SHP77 (cell line): ENCODE results near the gene UTP14C.
"Not testable (repeated sequence)": the region's sequence is repeated elsewhere in the genome, so short reads cannot be mapped to it uniquely, and the experiment has no call there.

ENCODE experiments used
- DNase-seq, 2 experiments: peaks; one replicate each; lab custom pipeline; 2025; lab: John Stamatoyannopoulos, UW

UTP14C gene

GRCh38 chr13:52002361-52002760 lies 22.1 kb upstream of the UTP14C start:
- DNase-seq = no peak

DNA sequence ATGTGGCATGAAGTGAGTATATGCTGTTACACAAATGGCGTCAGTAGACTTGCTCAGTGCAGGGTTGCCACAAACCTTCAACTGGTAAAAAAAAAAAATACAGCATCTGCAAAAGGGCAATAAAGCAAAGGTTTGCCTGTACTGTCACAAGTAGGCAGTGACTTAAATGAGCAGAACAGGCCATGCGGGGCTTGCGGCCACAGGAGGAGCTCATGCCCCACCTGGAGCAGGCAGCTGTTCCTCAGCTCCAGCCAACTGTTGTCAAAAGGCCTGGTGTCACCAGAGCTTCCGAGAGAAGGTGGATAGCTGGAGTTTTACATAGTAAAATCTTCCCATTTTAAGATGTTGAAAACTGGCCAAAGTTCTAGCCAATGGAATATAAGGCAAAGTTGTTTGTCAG lies 20.9 kb upstream of the UTP14C start:
- peak in 1 of 2 experiments; percentile 1 for DNase-seq

- DNase-seq = no peak
Measured at GRCh38 chr13:52004511-52005170, 19.9 kb upstream of the UTP14C start.

DNA sequence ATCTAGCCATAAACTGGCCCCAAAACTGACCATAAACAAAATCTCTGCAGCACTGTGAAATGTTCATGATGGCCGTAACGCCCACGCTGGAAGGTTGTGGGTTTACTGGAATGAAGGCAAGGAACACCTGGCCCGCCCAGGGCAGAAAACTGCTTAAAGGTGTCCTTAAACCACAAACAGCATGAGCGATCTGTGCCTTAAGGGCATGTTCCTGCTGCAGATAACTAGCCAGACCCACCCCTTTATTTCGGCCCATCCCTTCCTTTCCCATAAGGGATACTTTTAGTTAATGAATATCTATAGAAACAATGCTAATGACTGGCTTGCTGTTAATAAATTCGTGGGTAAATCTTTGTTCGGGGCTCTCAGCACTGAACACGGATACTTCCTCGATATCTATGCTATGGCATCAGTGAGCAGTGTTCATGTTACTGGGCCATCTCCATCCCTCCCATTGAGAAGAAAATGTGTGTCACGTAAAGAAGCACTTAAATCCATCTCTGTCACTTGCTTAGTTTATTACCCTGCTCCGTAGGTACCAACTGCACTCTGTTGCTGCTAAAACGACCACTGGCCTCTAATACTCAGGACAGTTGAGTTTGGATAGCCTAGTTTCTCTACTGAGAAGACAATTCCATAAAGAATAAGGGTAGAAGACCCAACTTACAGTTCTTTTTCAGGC lies 18.5 kb upstream of the UTP14C start:
- no peak for DNase-seq

GRCh38 chr13:52006523-52007245 lies 17.8 kb upstream of the UTP14C start:
- DNase-seq = no peak

- DNase-seq = no peak
Measured at GRCh38 chr13:52009946-52010345, 14.5 kb upstream of the UTP14C start.

DNA sequence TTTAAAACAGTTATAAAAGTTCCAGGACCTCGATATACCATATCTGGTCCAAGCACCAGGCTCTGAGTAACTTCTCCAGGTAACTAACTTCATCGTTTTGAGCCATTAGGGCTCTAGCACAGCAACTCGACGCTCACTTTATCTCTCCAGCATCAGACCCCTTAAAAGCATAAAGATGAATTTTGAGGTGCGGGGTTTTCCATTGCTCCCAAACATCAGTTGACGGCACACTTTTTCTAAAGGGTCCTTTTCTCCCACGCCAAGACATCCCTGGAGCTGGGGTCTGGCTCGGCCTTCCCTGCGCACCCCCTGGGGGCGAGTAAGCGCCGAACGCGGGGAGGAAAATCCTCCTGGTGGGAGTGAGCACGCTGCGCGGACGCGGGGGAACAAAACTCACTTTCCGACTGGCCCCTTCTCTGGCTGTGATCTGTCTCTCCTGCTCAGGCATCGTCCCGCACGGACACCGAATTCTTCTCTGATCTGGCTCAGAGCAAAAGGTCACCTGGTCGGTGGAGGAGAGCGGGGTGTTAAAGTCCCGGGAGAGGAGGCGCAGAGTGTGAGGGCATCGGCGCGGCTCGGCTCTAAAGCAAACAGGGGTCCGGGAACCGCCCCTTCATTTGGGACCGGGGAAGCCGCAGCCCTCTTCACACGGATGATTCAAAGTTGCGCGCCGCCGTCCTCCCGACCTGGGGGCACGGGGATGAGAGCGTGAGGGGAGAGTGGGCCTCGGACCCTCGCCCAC lies 13.4 kb upstream of the UTP14C start, which contains the start of gene ATP7B:
Gene ATP7B, minus strand, starts transcription at position 561 of the 742 bp plus-strand sequence. Its CDS starts 113 bp downstream, at position 448.
- no peak for DNase-seq

GRCh38 chr13:52011632-52012511 lies 12.6 kb upstream of the UTP14C start, which contains the start of gene ALG11:
Gene ALG11, plus strand, starts transcription at chr13:52012398. Its CDS starts 21 bp downstream, at chr13:52012419.
- peak; percentile 92 to 93 for DNase-seq

GRCh38 chr13:52012512-52012836 lies 12.0 kb upstream of the UTP14C start:
- no peak for DNase-seq

DNA sequence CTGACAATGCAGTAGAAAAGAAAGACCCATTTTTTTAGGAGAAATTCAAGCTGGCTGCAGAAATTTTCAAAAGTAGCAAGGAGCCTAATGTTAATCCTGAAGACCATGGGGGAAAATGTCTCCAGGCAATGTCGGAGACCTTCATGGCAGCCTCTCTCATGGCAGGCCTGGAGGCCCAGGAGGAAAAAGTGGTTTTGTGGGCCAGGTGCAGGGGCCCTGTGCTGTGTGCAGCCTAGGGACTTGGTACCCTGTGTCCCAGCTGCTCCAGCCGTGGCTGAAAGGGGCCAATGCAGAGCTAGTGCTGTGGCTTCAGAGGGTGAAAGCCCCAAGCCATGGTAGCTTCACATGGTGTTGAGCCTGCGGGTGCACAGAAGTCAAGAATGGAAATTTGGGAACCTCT lies 8.2 kb upstream of the UTP14C start:
- DNase-seq = no peak

GRCh38 chr13:52020191-52020590 lies 4.3 kb upstream of the UTP14C start:
- no peak for DNase-seq

GRCh38 chr13:52022356-52022755 lies 2.1 kb upstream of the UTP14C start:
- no peak for DNase-seq

DNA sequence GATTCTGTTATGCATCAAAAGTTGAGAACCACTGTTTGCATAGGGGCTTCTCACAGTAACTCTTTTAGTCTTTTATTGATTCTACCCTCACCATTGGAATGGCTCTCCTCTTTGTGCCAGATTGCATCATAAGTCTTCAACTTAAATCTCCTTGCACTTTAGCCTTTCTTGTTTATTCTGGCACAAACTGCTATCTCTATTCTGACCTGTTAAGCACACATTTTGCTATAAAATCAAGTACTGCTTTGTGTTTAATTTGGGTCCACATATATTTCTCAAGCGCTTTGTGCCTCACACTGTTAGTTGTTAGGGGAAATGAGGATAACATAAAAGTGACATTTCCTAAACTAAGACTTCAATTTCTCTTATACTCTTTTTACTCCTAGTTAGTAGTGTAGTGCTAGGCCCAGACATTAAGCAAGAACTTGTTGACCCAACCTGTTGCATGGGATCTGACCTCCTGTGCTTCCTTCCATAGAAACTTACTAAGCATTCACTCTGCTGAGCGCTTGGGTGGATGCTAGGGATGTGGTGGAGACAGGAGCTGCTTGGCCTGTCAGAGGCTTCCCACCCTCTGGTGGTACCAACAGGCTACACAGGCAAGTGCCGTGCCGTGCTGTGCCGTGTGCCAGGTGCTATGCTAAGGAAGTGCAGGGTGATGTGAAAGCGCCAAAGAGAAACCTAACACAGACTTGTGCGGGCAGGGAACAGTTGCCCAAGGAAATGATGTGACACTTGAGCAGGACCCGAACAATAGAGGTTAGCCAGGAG lies 1.2 kb downstream of the UTP14C start:
- no peak for DNase-seq

DNA sequence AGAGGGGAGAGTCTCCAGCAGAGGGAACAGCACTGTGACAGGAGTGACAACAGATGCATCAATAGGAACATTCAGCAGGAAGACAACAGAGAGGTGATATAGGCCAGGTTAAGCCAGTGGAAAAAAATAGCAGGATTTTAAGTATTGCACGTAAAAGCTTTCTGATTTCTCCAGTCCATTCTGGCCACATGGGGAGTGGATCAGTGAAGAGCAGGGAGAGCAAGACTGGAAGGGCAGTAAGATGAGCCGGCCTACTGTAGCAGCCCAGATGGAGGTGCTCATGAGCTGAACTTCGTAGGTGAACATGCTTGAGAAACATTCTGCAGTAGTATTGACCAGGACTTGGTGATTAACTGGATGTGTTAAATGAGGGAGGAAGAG lies 1.7 kb downstream of the UTP14C start:
- DNase-seq = no peak

DNA sequence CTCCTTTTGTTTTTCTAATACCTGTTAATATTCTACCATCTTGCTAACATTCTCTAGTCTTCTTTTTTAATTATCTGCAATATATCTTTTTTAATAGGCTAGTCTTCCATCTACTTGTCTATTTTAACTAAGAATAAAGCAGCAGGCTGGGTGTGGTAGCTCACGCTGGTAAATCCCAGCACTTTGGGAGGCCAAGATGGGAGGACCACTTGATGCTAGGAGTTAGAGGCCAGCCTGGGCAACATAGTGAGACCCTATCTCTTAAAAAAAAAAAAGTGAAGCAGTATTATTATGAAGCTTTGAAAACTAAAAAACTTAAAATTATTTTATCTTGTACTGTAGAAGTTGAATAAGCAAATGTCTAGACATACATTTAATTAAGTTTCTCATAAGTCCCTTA lies 3.3 kb downstream of the UTP14C start:
- DNase-seq = no peak

DNA sequence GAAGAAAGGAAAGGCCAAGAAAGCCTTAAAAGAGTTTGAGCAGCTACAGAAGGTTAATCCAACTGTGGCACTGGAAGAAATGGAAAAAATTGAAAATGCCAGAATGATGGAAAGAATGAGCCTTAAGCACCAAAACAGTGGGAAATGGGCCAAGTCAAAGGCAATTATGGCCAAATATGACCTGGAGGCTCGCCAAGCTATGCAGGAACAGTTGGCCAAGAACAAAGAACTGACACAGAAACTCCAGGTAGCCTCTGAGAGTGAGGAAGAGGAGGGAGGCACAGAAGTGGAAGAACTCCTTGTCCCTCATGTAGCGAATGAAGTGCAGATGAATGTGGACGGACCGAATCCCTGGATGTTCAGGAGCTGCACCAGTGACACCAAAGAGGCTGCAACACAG lies 5.1 kb downstream of the UTP14C start:
- DNase-seq = no peak

- not testable (repeated sequence) for DNase-seq
Measured at GRCh38 chr13:52030401-52030800, 5.9 kb downstream of the UTP14C start.

DNA sequence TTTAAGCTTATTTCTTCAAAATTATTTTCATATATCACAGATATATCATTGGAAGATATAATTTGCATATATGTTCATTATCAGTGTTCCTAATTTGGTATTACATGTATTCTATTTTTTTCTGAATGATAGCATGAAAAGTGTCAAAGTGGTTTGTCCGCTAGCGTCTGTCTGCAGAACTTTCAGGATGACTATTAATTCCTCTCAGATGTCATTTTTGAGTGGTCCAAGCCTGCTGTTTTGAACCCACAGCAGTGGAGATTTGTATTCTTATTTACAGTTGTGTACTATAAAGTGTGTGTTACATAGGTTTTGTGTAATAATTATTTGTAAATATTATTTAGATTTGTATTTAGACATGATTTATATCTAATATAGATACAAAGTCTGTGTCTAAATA lies 8.5 kb downstream of the UTP14C start:
- no peak for DNase-seq

DNA sequence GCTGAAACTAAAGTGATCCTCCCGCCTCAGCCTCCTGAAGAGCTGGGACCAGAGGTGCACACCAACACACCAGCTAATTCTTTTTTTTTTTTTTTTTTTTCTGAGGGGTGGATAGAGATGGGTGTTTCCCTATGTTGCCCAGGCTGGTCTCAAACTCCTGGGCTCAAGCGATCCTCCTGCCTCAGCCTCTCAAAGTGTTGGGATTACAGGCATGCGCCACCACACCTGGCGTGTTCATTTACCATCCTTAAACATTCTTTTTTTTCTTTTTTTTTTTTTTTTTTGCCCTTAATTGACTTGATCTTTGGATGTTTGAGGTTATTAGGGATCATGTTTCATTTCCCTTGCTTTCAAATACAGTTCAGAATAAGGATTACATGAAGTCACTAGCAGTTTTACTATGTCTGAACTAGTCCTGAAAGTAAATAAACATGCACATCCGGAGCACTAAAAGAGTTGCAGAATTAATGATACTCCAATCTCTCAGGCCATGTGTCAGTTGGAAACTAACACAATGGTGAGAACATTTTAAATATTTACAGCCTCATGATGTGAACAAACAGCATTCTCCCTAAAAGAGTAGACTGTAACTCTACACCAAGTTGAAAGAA lies 10.2 kb downstream of the UTP14C start:
- DNase-seq = no peak

- no peak for DNase-seq
Measured at GRCh38 chr13:52036037-52036436, 11.5 kb downstream of the UTP14C start.
